ENCODE data around the gene C1orf167. TPM values are rescaled to one million over a fixed set of nuclear protein-coding genes. Genes with fewer than 3 reads are reported as not detected.

The C1orf167 gene
- total and polyA plus RNA-seq, 9 donors = 3.1 to 24.9 (median 12.8) TPM

DNA sequence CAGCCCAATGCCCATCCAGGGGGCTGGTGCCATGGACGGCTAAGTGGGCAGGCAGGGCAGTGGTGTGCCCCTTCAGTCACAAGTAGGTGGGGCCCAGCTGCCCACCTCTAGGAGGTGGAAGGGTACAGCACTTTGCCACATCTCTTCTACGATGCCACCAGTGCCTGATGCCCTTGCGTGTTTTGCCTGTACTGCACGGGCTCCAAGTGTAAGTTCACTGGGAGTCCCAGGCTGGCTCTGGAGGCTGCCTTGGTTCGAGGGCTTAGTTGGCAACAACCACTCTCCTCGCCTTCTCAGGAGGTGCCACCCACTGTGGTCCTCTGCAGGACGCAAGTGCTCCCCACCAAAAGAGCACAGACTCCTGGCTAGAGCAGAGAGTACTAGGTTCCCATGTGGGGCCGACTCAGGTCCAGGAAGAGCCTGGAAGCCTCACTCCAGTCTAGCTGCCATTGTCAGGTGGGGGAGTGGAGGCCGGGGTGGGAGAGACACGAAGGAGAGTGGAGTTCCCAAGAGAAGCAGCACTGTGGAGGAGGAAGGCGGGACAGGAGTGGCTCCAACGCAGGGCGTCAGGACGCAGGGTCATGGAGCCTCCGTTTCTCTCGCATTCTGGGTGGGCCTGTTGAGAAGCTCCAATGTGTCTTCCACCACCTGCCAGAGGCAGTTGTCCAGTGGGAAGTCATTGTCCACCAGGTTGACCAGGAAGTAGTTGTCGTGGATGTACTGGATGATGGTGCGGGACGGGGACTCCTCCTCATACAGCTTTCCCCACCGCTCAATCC is 28.3 kb downstream of the C1orf167 start:
- Histone ChIP-seq H3K4me1 (ENCODE audit: control insufficient read depth, insufficient read depth, low read length) (peaks cover 82% of the 10 kb centered on the region), H3K36me3 (ENCODE audit: control insufficient read depth, insufficient read depth, low read length) (peaks cover 65% of the 10 kb centered on the region), H3K27me3 (ENCODE audit: control insufficient read depth, insufficient read depth, low read length) (no peaks in the 10 kb centered on the region), H3K9me3 (replicated peaks; ENCODE audit: control insufficient read depth, low read depth, low read length) (no peaks in the 10 kb centered on the region), H3K4me3 (ENCODE audit: low read length) (no peak overlapping the region), H3K27ac (ENCODE audit: low read length) (peak overlapping the region; percentile 96)
- WGBS (ENCODE audit: insufficient coverage) = 79% methylated on average over 14 of the region's 20 CpGs
- no peak for DNase-seq

GRCh38 chr1:11790880-11791715 is 29.1 kb downstream of the C1orf167 start:
- H3K27ac ChIP-seq (ENCODE audit: low read length) = peak overlapping the region; percentile 96
- H3K4me3 ChIP-seq (ENCODE audit: low read length) = no peak overlapping the region
- WGBS (ENCODE audit: insufficient coverage) = 84% methylated on average over 9 of the region's 19 CpGs
- DNase-seq = peak; percentile 94
- H3K9me3 ChIP-seq (replicated peaks; ENCODE audit: control insufficient read depth, low read depth, low read length) = no peaks in the 10 kb centered on the region
- peaks cover 72% of the 10 kb centered on the region for H3K36me3 ChIP-seq (ENCODE audit: control insufficient read depth, insufficient read depth, low read length)
- H3K4me1 ChIP-seq (ENCODE audit: control insufficient read depth, insufficient read depth, low read length) = peaks cover 82% of the 10 kb centered on the region
- no peaks in the 10 kb centered on the region for H3K27me3 ChIP-seq (ENCODE audit: control insufficient read depth, insufficient read depth, low read length)

DNA sequence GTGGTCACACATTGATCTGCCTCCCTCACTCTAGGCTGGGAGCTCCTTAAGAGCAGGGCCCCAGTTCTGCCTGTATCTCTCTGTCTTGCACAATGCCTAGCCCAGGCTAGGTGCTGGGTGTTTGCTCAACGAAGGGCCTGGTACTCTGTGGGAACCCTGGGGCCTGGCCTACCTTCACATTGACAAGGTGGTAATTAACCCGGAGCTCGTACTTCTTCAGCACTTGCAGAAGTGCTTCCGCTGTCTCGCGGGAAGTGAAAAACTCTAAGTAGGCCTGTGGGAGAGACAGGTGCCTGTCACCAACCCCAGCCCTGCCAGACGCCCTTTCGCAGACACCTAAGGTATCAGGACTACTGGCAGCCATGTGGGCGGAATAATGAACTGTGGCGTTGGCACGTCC is 30.1 kb downstream of the C1orf167 start:
- H3K9me3 ChIP-seq (replicated peaks; ENCODE audit: control insufficient read depth, low read depth, low read length) = no peaks in the 10 kb centered on the region
- H3K27me3 ChIP-seq (ENCODE audit: control insufficient read depth, insufficient read depth, low read length) = no peaks in the 10 kb centered on the region
- no peak for DNase-seq
- H3K27ac ChIP-seq (ENCODE audit: low read length) = peak overlapping the region; percentile 96
- peaks cover 78% of the 10 kb centered on the region for H3K4me1 ChIP-seq (ENCODE audit: control insufficient read depth, insufficient read depth, low read length)
- H3K4me3 ChIP-seq (ENCODE audit: low read length) = no peak overlapping the region
- peaks cover 77% of the 10 kb centered on the region for H3K36me3 ChIP-seq (ENCODE audit: control insufficient read depth, insufficient read depth, low read length)
- 88% methylated on average over 8 of the region's 11 CpGs for WGBS (ENCODE audit: insufficient coverage)

GRCh38 chr1:11793819-11794218 is 31.8 kb downstream of the C1orf167 start:
- DNase-seq = no peak
- Histone ChIP-seq H3K4me1 (ENCODE audit: control insufficient read depth, insufficient read depth, low read length) (peaks cover 61% of the 10 kb centered on the region), H3K27me3 (ENCODE audit: control insufficient read depth, insufficient read depth, low read length) (no peaks in the 10 kb centered on the region), H3K9me3 (replicated peaks; ENCODE audit: control insufficient read depth, low read depth, low read length) (no peaks in the 10 kb centered on the region), H3K4me3 (ENCODE audit: low read length) (no peak overlapping the region), H3K27ac (ENCODE audit: low read length) (no peak overlapping the region), H3K36me3 (ENCODE audit: control insufficient read depth, insufficient read depth, low read length) (peaks cover 77% of the 10 kb centered on the region)
- 94% methylated on average over 7 of the region's 15 CpGs for WGBS (ENCODE audit: insufficient coverage)

DNA sequence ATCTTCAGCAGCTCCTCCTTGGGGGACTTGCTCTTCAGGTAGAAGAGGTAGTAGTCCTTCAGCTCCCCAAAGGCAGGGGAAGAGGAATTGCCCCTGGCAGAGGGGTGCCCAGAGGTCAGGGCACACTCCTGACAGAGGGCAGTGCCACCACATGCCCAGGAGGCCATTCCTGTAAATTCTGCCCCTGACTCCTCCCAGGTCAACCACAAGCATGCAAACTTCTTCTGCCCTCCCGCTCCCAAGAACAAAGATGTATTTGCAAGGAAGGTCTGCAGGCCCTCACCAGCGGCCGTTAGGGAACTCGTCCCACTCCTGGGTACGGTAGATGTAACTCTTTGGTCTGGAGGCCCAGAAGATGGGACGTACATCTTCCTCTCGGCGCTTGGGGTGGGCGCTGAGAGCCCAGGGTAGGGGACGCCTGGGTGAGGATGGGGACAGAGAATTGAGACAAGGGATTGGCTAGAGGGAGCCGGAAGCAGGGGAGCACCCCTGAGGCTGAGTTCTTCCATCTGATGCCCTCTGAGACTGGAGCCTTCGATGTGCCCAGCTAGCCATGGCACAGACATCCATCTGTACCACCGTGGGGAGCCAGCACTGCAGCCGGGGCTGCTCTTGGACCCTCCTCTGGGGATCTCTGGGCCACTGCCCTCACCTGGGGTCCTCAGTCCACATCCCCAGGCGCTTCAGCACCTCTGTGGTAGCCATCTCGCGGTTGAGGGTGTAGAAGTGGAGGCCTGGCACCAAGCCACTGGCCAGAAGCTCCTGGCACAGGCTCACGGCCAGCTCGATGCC is 32.6 kb downstream of the C1orf167 start:
- H3K27ac ChIP-seq (ENCODE audit: low read length) = peak overlapping the region; percentile 57
- DNase-seq = no peak
- H3K36me3 ChIP-seq (ENCODE audit: control insufficient read depth, insufficient read depth, low read length) = peaks cover 81% of the 10 kb centered on the region

GRCh38 chr1:11795238-11795890 is 33.4 kb downstream of the C1orf167 start:
- Histone ChIP-seq H3K27ac (ENCODE audit: low read length) (peak overlapping the region; percentile 57), H3K36me3 (ENCODE audit: control insufficient read depth, insufficient read depth, low read length) (peaks cover 81% of the 10 kb centered on the region), H3K4me1 (ENCODE audit: control insufficient read depth, insufficient read depth, low read length) (peaks cover 45% of the 10 kb centered on the region), H3K4me3 (ENCODE audit: low read length) (no peak overlapping the region), H3K27me3 (ENCODE audit: control insufficient read depth, insufficient read depth, low read length) (no peaks in the 10 kb centered on the region), H3K9me3 (replicated peaks; ENCODE audit: control insufficient read depth, low read depth, low read length) (no peaks in the 10 kb centered on the region)
- DNase-seq = no peak
- 92% methylated on average over 10 of the region's 14 CpGs for WGBS (ENCODE audit: insufficient coverage)

More for the DNA sequence above, 32.6 kb downstream of the C1orf167 start:
- Histone ChIP-seq H3K9me3 (replicated peaks; ENCODE audit: control insufficient read depth, low read depth, low read length) (no peaks in the 10 kb centered on the region), H3K27me3 (ENCODE audit: control insufficient read depth, insufficient read depth, low read length) (no peaks in the 10 kb centered on the region), H3K4me3 (ENCODE audit: low read length) (no peak overlapping the region), H3K4me1 (ENCODE audit: control insufficient read depth, insufficient read depth, low read length) (peaks cover 52% of the 10 kb centered on the region)
- WGBS (ENCODE audit: insufficient coverage) = 93% methylated on average over 19 of the region's 19 CpGs

GRCh38 chr1:11796036-11796828 is 34.2 kb downstream of the C1orf167 start:
- peak; percentile 56 for DNase-seq

DNA sequence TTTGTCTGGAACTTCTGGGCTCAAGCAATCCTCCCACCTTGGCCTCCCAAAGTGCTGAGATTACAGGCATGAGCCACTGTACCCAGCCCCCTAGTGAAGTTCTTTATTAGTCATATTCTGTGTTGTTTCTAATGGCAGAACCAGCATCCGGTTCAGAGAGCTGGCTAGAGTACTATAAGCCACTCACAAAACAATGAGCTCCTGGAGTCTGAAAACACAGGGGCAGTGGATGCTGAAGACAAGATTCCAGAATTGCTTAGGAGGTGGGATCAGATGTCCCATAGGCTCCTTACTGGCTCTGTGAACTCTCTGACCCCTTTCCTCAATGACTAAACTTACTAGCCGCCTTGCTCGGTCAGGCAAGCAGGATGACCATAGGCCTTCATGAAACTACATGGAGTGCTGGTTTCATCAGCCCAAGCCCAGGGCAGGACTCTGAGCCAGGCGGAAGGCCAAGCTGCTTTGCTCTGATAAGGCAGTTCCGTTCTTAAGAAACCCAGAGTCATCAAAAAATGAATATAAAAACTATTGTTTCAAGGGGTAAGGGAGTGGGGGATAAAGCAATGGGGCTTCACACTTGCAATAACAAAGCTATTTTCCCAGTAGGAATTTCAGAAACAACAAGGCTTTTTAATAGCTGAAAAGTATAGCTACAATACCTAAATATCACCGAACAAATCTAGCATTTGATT is 35.7 kb downstream of the C1orf167 start:
- no peak overlapping the region for H3K27ac ChIP-seq (ENCODE audit: low read length)
- no peaks in the 10 kb centered on the region for H3K27me3 ChIP-seq (ENCODE audit: control insufficient read depth, insufficient read depth, low read length)
- no peaks in the 10 kb centered on the region for H3K9me3 ChIP-seq (replicated peaks; ENCODE audit: control insufficient read depth, low read depth, low read length)
- H3K4me3 ChIP-seq (ENCODE audit: low read length) = no peak overlapping the region
- 77% methylated on average over 3 of the region's 6 CpGs for WGBS (ENCODE audit: insufficient coverage)
- peaks cover 71% of the 10 kb centered on the region for H3K36me3 ChIP-seq (ENCODE audit: control insufficient read depth, insufficient read depth, low read length)
- no peak for DNase-seq
- peaks cover 36% of the 10 kb centered on the region for H3K4me1 ChIP-seq (ENCODE audit: control insufficient read depth, insufficient read depth, low read length)

More at GRCh38 chr1:11796036-11796828, 34.2 kb downstream of the C1orf167 start:
- WGBS (ENCODE audit: insufficient coverage) = 85% methylated on average over 10 of the region's 15 CpGs
- H3K27ac ChIP-seq (ENCODE audit: low read length) = peak overlapping the region; percentile 65
- peaks cover 81% of the 10 kb centered on the region for H3K36me3 ChIP-seq (ENCODE audit: control insufficient read depth, insufficient read depth, low read length)
- no peaks in the 10 kb centered on the region for H3K9me3 ChIP-seq (replicated peaks; ENCODE audit: control insufficient read depth, low read depth, low read length)
- no peak overlapping the region for H3K4me3 ChIP-seq (ENCODE audit: low read length)
- H3K4me1 ChIP-seq (ENCODE audit: control insufficient read depth, insufficient read depth, low read length) = peaks cover 40% of the 10 kb centered on the region
- no peaks in the 10 kb centered on the region for H3K27me3 ChIP-seq (ENCODE audit: control insufficient read depth, insufficient read depth, low read length)

Data from muscle of leg (tissue), 11 donors.